Left hindlimb (tissue), 1 donor: ENCODE data around the gene EMC9.

Experiments
- DNase-seq: peaks from one replicate; pipeline ENCODE4 v3.0.0-alpha.2; 2018

EMC9 gene

GRCh38 chr14:24177041-24177825 is 35.8 kb upstream of the EMC9 start:
- no peak for DNase-seq

- DNase-seq, result no peak
Observed at GRCh38 chr14:24176599-24176998, 35.2 kb upstream of the EMC9 start.

GRCh38 chr14:24172871-24173281 is 31.5 kb upstream of the EMC9 start:
- no peak for DNase-seq

- no peak for DNase-seq
Observed at GRCh38 chr14:24172261-24172860, 31.0 kb upstream of the EMC9 start.

GRCh38 chr14:24171422-24172260 is 30.2 kb upstream of the EMC9 start, which contains the start of gene REC8:
TSS of gene REC8 (plus strand) at chr14:24172080. CDS start at chr14:24172553, 473 bp downstream.
- DNase-seq, result peak; percentile 91

- DNase-seq, result no peak
Observed at GRCh38 chr14:24167469-24168114, 26.2 kb upstream of the EMC9 start.

GRCh38 chr14:24165785-24166184 is 24.4 kb upstream of the EMC9 start:
- DNase-seq, result no peak

- DNase-seq, result no peak
Observed at GRCh38 chr14:24164518-24164991, 23.2 kb upstream of the EMC9 start.

GRCh38 chr14:24162093-24162492 is 20.7 kb upstream of the EMC9 start:
- DNase-seq, result no peak

GRCh38 chr14:24160850-24161804 is 19.7 kb upstream of the EMC9 start, which contains the start of gene IRF9:
TSS of gene IRF9 (plus strand) at chr14:24161265. CDS start at chr14:24162145, 880 bp downstream.
- peak; percentile 93 for DNase-seq

- DNase-seq, result no peak
Observed at GRCh38 chr14:24160499-24160849, 19.1 kb upstream of the EMC9 start.

- DNase-seq, result no peak
Observed at GRCh38 chr14:24159777-24160498, 18.5 kb upstream of the EMC9 start.

- no peak for DNase-seq
Observed at GRCh38 chr14:24157331-24157730, 15.9 kb upstream of the EMC9 start.

- DNase-seq, result no peak
Observed at GRCh38 chr14:24156840-24157239, 15.4 kb upstream of the EMC9 start.

GRCh38 chr14:24155100-24155499 is 13.7 kb upstream of the EMC9 start:
- DNase-seq, result no peak

- no peak for DNase-seq
Observed at GRCh38 chr14:24151404-24152080, 10.2 kb upstream of the EMC9 start.

GRCh38 chr14:24150993-24151392 is 9.6 kb upstream of the EMC9 start:
- DNase-seq, result no peak

- no peak for DNase-seq
Observed at GRCh38 chr14:24150567-24150966, 9.2 kb upstream of the EMC9 start.

- DNase-seq, result no peak
Observed at GRCh38 chr14:24150061-24150460, 8.7 kb upstream of the EMC9 start.

- no peak for DNase-seq
Observed at GRCh38 chr14:24149302-24149969, 8.0 kb upstream of the EMC9 start.
